Body of pancreas (tissue), 4 donors: ENCODE measurements around the gene CCSER2. TPM values are rescaled to one million over a fixed set of nuclear protein-coding genes. Genes with fewer than 3 reads are reported as not detected.

Experiments
- ATAC-seq: fragments of 150-250 bp; one replicate; pipeline ENCODE4 v1.9.1; 2016
- DNase-seq, 4 donors: peaks; one replicate each; pipeline ENCODE4 v3.0.0-alpha.2; 2019
- H3K27ac ChIP-seq, 4 donors: fragments of 200-600 bp; sonication (generic); 1 replicate in 3 of 4; 2 replicates in 1 of 4; pipeline versions ENCODE4 v1.5.1 to v1.6.1; 2016 to 2019; ENCODE audit warnings: mild to moderate bottlenecking in 1 of 4, mixed read lengths in 1 of 4, moderate library complexity in 1 of 4
- H3K27me3 ChIP-seq, 2 donors: fragments of 200-600 bp; sonication (generic); one replicate each; pipeline ENCODE4 v1.6.0; 2016; ENCODE audit warnings: mild to moderate bottlenecking in 1 of 2
- H3K36me3 ChIP-seq, 2 donors: fragments of 200-600 bp; sonication (generic); replicated peaks in 1 of 2; 2 replicates each; pipeline ENCODE4 v1.5.1; 2016; ENCODE audit warnings: low read depth in 2 of 2; ENCODE audit not compliant: insufficient read depth in 1 of 2
- H3K4me1 ChIP-seq: fragments of 200-600 bp; sonication (generic); one replicate; pipeline ENCODE4 v1.6.0; 2016
- H3K4me3 ChIP-seq, 2 donors: fragments of 200-600 bp; sonication (generic); 1 replicate in 1 of 2; 2 replicates in 1 of 2; pipeline ENCODE4 v1.5.1; 2016 to 2019
- H3K9me3 ChIP-seq, 3 donors: fragments of 200-600 bp; sonication (generic); 1 replicate in 2 of 3; 2 replicates in 1 of 3; pipeline ENCODE4 v1.5.1; 2016
- CTCF ChIP-seq, 7 experiments: fragments of 450-650 bp in 4 of 7; fragments of 200-600 bp in 3 of 7; sonication (generic) in 3 of 7; IDR thresholded peaks; one replicate each; pipeline ENCODE4 v1.5.1; 2016 to 2019; ENCODE audit warnings: antibody characterized with exemption in 7 of 7
- POLR2A ChIP-seq, 3 donors: fragments of 450-650 bp; IDR thresholded peaks; one replicate each; pipeline ENCODE4 v1.6.1; 2016; ENCODE audit warnings: antibody characterized with exemption in 3 of 3, mild to moderate bottlenecking in 2 of 3
- WGBS, 2 donors: methylation state at CpG; one replicate each; pipeline ENCODE4 v1.1.5; 2017; 5-methylcytosine and 5-hydroxymethylcytosine counted together
- intact Hi-C: fragments of 100-400 bp; cut with DNase I; formaldehyde crosslinking; loops from one replicate; pipeline ENCODE4 v1.15.1; 2023
- total RNA-seq, 2 donors: library from RNA; depleted of rRNA; stranded (reverse); fragments of >200 nt; gene quantifications; one replicate each; pipeline ENCODE4 v1.1.0, GENCODE V29; 2016

CCSER2 gene
- total RNA-seq, 2 donors from 2014 or later: 14.5 to 20.0 TPM

- Histone ChIP-seq H3K27ac (no peak overlapping the region), H3K4me1 (no peaks in the 10 kb centered on the region), H3K36me3 (no peaks in the 10 kb centered on the region), H3K9me3 (no peaks in the 10 kb centered on the region), H3K27me3 (no peaks in the 10 kb centered on the region), H3K4me3 (no peak overlapping the region)
- intact Hi-C loops: no loop called here
- no peak for ATAC-seq
- 15 to 20% methylated on average over 1 of the region's 1 CpG for WGBS, 2 donors
- no peak for TF ChIP-seq CTCF (IDR thresholded peaks at IDR 0.05)
- TF ChIP-seq POLR2A (IDR thresholded peaks at IDR 0.05): no peak
- no peak for DNase-seq
Measured at GRCh38 chr10:84452003-84452402, 123.6 kb downstream of the CCSER2 start.

GRCh38 chr10:84453303-84453702 is 124.9 kb downstream of the CCSER2 start:
- no peak for ATAC-seq
- H3K4me1 ChIP-seq: no peaks in the 10 kb centered on the region
- 94 to 95% methylated on average over 6 of the region's 6 CpGs for WGBS, 2 donors

GRCh38 chr10:84456126-84456525 is 127.7 kb downstream of the CCSER2 start:
- peaks cover 0 to 8% (median 0%) of the 10 kb centered on the region in 3 donors for H3K9me3 ChIP-seq
- 91 to 92% methylated on average over 2 of the region's 2 CpGs for WGBS, 2 donors
- no peak for ATAC-seq
- no peaks in the 10 kb centered on the region for H3K27me3 ChIP-seq
- no peak overlapping the region for H3K4me3 ChIP-seq
- H3K36me3 ChIP-seq: no peaks in the 10 kb centered on the region
- TF ChIP-seq POLR2A (IDR thresholded peaks at IDR 0.05): no peak
- no peak for TF ChIP-seq CTCF (IDR thresholded peaks at IDR 0.05)
- H3K27ac ChIP-seq: no peak overlapping the region
- no peak for DNase-seq
- no peaks in the 10 kb centered on the region for H3K4me1 ChIP-seq
- intact Hi-C loops: no loop called here

More at GRCh38 chr10:84453303-84453702, 124.9 kb downstream of the CCSER2 start:
- intact Hi-C loops: no loop called here
- Histone ChIP-seq H3K9me3 (no peaks in the 10 kb centered on the region), H3K4me3 (no peak overlapping the region), H3K27me3 (no peaks in the 10 kb centered on the region), H3K27ac (no peak overlapping the region), H3K36me3 (no peaks in the 10 kb centered on the region)
- no peak for DNase-seq
- TF ChIP-seq CTCF (IDR thresholded peaks at IDR 0.05) (no peak), POLR2A (IDR thresholded peaks at IDR 0.05) (no peak)

- Histone ChIP-seq H3K4me3 (no peak overlapping the region), H3K27me3 (no peaks in the 10 kb centered on the region), H3K36me3 (no peaks in the 10 kb centered on the region), H3K9me3 (peaks cover 0 to 8% (median 0%) of the 10 kb centered on the region in 3 donors), H3K27ac (no peak overlapping the region), H3K4me1 (no peaks in the 10 kb centered on the region)
- ATAC-seq: no peak
- TF ChIP-seq CTCF (IDR thresholded peaks at IDR 0.05) (no peak), POLR2A (IDR thresholded peaks at IDR 0.05) (no peak)
- intact Hi-C loops: no loop called here
- DNase-seq: no peak
Measured at GRCh38 chr10:84460520-84460919, 132.1 kb downstream of the CCSER2 start.

GRCh38 chr10:84469470-84469869 is 141.1 kb downstream of the CCSER2 start:
- H3K27me3 ChIP-seq: no peaks in the 10 kb centered on the region
- H3K9me3 ChIP-seq: no peaks in the 10 kb centered on the region
- no peak for DNase-seq
- H3K27ac ChIP-seq: no peak overlapping the region
- H3K36me3 ChIP-seq: no peaks in the 10 kb centered on the region
- WGBS, 2 donors: 50 to 52% methylated on average over 1 of the region's 1 CpG
- no peak overlapping the region for H3K4me3 ChIP-seq
- intact Hi-C loops: no loop called here
- no peak for TF ChIP-seq POLR2A (IDR thresholded peaks at IDR 0.05)
- no peak for TF ChIP-seq CTCF (IDR thresholded peaks at IDR 0.05)
- no peak for ATAC-seq
- H3K4me1 ChIP-seq: peaks cover 5% of the 10 kb centered on the region
